Caco-2 (cell line): ENCODE data around the gene TSHZ2. TPM values are rescaled to one million over a fixed set of nuclear protein-coding genes. Genes with fewer than 3 reads are reported as not detected.

Source experiments
- BruUV-seq: library from RNA; stranded (reverse); fragments of 400-500 nt; replicated peaks from 2 replicates; lab custom pipeline; 2021; lab: Mats Ljungman, UMichigan
- CTCF ChIA-PET: fragments of 300-600 bp; sonication (Branson Sonifier 250); formaldehyde crosslinking; loops from one replicate; lab custom pipeline; 2022; ENCODE audit warnings: antibody characterized with exemption; lab: Charles Lee
- POLR2A ChIA-PET: fragments of 300-600 bp; sonication (Branson Sonifier 250); formaldehyde crosslinking; loops from one replicate; lab custom pipeline; 2022; ENCODE audit warnings: antibody characterized with exemption; lab: Charles Lee
- DNase-seq, 2 experiments: peaks; one replicate each; pipeline versions ENCODE4 v3.0.0 to v3.0.0-alpha.2; 2020 to 2022
- H3K27me3 ChIP-seq: replicated peaks from 2 replicates; pipeline ENCODE4 v1.6.0; 2011; ENCODE audit warnings: low read length; ENCODE audit not compliant: control insufficient read depth, insufficient read depth
- H3K36me3 ChIP-seq: 2 replicates; pipeline ENCODE4 v1.5.1; 2011; ENCODE audit warnings: low read length; ENCODE audit not compliant: control insufficient read depth, insufficient read depth
- H3K4me1 ChIP-seq: fragments of 250-450 bp; sonication (Bioruptor Pico); 2 replicates; pipeline ENCODE4 v1.5.1; 2020; ENCODE audit warnings: mild to moderate bottlenecking
- H3K4me3 ChIP-seq: 2 replicates; pipeline ENCODE4 v1.5.1; 2011; ENCODE audit warnings: low read depth, mild to moderate bottlenecking, control low read depth, low read length
- H3K9me3 ChIP-seq: fragments of 250-450 bp; sonication (Bioruptor Pico); 2 replicates; pipeline ENCODE4 v1.5.1; 2020; ENCODE audit warnings: mild to moderate bottlenecking, moderate library complexity
- H3K27ac Mint-ChIP-seq: one replicate; pipeline ENCODE4 v1.8.0; 2022; ENCODE audit warnings: mixed read lengths; ENCODE audit not compliant: unreplicated experiment
- H3K27me3 Mint-ChIP-seq: one replicate; pipeline ENCODE4 v1.8.0; 2022; ENCODE audit warnings: mixed read lengths; ENCODE audit not compliant: insufficient read depth, unreplicated experiment
- H3K36me3 Mint-ChIP-seq: one replicate; pipeline ENCODE4 v1.8.0; 2022; ENCODE audit warnings: mild to moderate bottlenecking, mixed read lengths; ENCODE audit not compliant: insufficient read depth, unreplicated experiment
- H3K4me1 Mint-ChIP-seq: one replicate; pipeline ENCODE4 v1.8.0; 2022; ENCODE audit warnings: low read depth, mixed read lengths; ENCODE audit not compliant: unreplicated experiment
- H3K4me3 Mint-ChIP-seq: one replicate; pipeline ENCODE4 v1.8.0; 2022; ENCODE audit warnings: mild to moderate bottlenecking, moderate library complexity, mixed read lengths; ENCODE audit not compliant: unreplicated experiment
- H3K9me3 Mint-ChIP-seq: one replicate; pipeline ENCODE4 v1.8.0; 2022; ENCODE audit warnings: mixed read lengths; ENCODE audit not compliant: unreplicated experiment
- intact Hi-C: fragments of 100-400 bp; cut with micrococcal nuclease; formaldehyde crosslinking; loops from one replicate; pipeline ENCODE4 v1.10.0; 2022; ENCODE audit not compliant: unreplicated experiment
- total RNA-seq: library from RNA; stranded (reverse); gene quantifications from 2 replicates; pipeline ENCODE4 v1.2.3, GENCODE V29; 2022
- TF ChIP-seq, protein P1 (sequence below), 2 experiments: fragments of 200-600 bp in 1 of 2; IDR thresholded peaks; 1 replicate in 1 of 2; 2 replicates in 1 of 2; pipeline versions ENCODE4 v1.5.1 to v1.8.0; 2011 to 2022; ENCODE audit warnings: antibody characterized with exemption in 1 of 2, control low read depth in 1 of 2, inconsistent platforms in 1 of 2, low read depth in 1 of 2, low read length in 1 of 2, mild to moderate bottlenecking in 1 of 2, moderate library complexity in 1 of 2; ENCODE audit not compliant: insufficient read depth in 1 of 2, severe bottlenecking in 1 of 2, unreplicated experiment in 1 of 2

The TSHZ2 gene
- total RNA-seq, 1 experiment from 2014 or later = 0.07 TPM

DNA sequence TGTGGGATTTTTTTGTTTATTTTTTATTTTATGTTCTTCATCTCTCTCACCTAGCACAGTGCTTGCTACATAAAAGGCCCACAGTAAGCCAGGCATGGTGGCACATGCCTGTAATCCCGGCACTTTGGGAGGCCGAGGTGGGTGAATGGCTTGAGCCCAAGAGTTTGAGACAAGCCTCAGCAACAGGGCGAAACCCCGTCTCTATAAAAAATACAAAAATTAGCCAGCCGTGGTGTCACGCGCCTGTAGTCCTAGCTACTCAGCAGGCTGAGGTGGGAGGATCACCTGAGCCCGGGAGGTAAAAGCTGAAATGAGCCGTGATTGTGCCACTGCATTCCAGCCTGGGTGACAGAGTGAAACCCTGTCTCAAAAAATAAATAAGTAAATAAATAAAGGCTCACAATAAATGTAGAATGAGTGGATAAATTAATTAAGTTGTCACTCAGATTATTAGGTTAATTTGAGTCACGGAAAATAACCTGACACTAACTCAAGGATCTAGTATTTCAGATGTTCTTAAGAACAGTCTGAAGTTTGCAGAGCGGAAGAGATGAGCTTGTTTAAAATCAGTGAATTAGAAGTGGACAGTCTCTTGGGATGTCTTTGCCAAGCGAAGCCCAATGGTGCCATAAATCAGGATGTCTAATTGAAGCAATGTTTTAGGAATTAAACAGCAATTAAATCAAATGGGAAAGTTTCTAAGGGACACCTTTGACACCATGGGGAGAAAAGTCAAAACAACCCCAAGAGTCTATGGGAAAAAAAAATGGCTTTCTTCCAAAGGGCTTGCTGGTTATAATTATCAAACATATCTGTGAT, 407.1 kb downstream of the TSHZ2 start:
- Mint-ChIP-seq H3K27me3 (peaks cover 4% of the 10 kb centered on the region), H3K27ac (no peak overlapping the region), H3K36me3 (no peaks in the 10 kb centered on the region), H3K4me1 (no peaks in the 10 kb centered on the region), H3K9me3 (no peaks in the 10 kb centered on the region), H3K4me3 (no peak overlapping the region)
- ChIA-PET CTCF (no interaction called here), POLR2A (no interaction called here)
- no peak for DNase-seq
- no peaks in the 10 kb centered on the region; the same call in 1 of the 2 replicates for H3K27me3 ChIP-seq
- intact Hi-C loops = no loop called here
- no peak overlapping the region for H3K4me3 ChIP-seq
- BruUV-seq = no TSS peak
- TF ChIP-seq, protein P1, sequence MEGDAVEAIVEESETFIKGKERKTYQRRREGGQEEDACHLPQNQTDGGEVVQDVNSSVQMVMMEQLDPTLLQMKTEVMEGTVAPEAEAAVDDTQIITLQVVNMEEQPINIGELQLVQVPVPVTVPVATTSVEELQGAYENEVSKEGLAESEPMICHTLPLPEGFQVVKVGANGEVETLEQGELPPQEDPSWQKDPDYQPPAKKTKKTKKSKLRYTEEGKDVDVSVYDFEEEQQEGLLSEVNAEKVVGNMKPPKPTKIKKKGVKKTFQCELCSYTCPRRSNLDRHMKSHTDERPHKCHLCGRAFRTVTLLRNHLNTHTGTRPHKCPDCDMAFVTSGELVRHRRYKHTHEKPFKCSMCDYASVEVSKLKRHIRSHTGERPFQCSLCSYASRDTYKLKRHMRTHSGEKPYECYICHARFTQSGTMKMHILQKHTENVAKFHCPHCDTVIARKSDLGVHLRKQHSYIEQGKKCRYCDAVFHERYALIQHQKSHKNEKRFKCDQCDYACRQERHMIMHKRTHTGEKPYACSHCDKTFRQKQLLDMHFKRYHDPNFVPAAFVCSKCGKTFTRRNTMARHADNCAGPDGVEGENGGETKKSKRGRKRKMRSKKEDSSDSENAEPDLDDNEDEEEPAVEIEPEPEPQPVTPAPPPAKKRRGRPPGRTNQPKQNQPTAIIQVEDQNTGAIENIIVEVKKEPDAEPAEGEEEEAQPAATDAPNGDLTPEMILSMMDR (IDR thresholded peaks at IDR 0.05; ENCODE audit: insufficient read depth in 1 of 2, low read depth in 1 of 2, low read length in 1 of 2, severe bottlenecking in 1 of 2, unreplicated experiment in 1 of 2) = no peak
- H3K4me1 ChIP-seq = no peaks in the 10 kb centered on the region
- H3K9me3 ChIP-seq = no peaks in the 10 kb centered on the region
- no peaks in the 10 kb centered on the region for H3K36me3 ChIP-seq

DNA sequence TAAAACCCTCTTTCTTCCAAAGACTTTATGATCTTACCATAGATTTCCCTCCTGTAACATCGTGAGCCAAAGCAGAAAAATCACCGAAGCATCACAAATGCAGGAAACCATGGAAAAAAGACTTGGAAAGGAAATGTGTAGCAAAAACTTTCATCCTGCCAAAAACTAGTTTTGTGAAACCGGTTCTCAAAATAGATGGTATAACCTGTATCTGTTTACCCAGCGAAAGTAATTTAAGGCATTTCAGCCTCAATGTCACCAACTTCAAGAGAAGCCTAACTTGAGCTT, 407.6 kb downstream of the TSHZ2 start:
- TF ChIP-seq, protein P1 (IDR thresholded peaks at IDR 0.05; ENCODE audit: insufficient read depth in 1 of 2, low read depth in 1 of 2, low read length in 1 of 2, severe bottlenecking in 1 of 2, unreplicated experiment in 1 of 2) = no peak
- Histone ChIP-seq H3K27me3 (no peaks in the 10 kb centered on the region; the same call in 1 of the 2 replicates), H3K4me1 (no peaks in the 10 kb centered on the region), H3K4me3 (no peak overlapping the region), H3K9me3 (no peaks in the 10 kb centered on the region), H3K36me3 (no peaks in the 10 kb centered on the region)
- intact Hi-C loops = no loop called here
- H3K27ac Mint-ChIP-seq = no peak overlapping the region
- ChIA-PET CTCF (no interaction called here), POLR2A (no interaction called here)
- no TSS peak for BruUV-seq
- H3K4me1 Mint-ChIP-seq = no peaks in the 10 kb centered on the region
- no peak for DNase-seq
- no peaks in the 10 kb centered on the region for H3K36me3 Mint-ChIP-seq
- H3K9me3 Mint-ChIP-seq = no peaks in the 10 kb centered on the region
- H3K27me3 Mint-ChIP-seq = peaks cover 4% of the 10 kb centered on the region
- no peak overlapping the region for H3K4me3 Mint-ChIP-seq

- no peak overlapping the region for H3K4me3 Mint-ChIP-seq
- BruUV-seq = no TSS peak
- H3K27me3 Mint-ChIP-seq = peaks cover 4% of the 10 kb centered on the region
- no peaks in the 10 kb centered on the region; the same call in 1 of the 2 replicates for H3K27me3 ChIP-seq
- H3K4me3 ChIP-seq = no peak overlapping the region
- intact Hi-C loops = no loop called here
- no peaks in the 10 kb centered on the region for H3K36me3 ChIP-seq
- no peaks in the 10 kb centered on the region for H3K9me3 Mint-ChIP-seq
- TF ChIP-seq, protein P1 (IDR thresholded peaks at IDR 0.05; ENCODE audit: insufficient read depth in 1 of 2, low read depth in 1 of 2, low read length in 1 of 2, severe bottlenecking in 1 of 2, unreplicated experiment in 1 of 2) = peak; percentile 18 to 35
- ChIA-PET CTCF (no interaction called here), POLR2A (no interaction called here)
- no peaks in the 10 kb centered on the region for H3K4me1 Mint-ChIP-seq
- no peaks in the 10 kb centered on the region for H3K36me3 Mint-ChIP-seq
- no peaks in the 10 kb centered on the region for H3K9me3 ChIP-seq
- H3K27ac Mint-ChIP-seq = no peak overlapping the region
- H3K4me1 ChIP-seq = no peaks in the 10 kb centered on the region
- DNase-seq = peak in 1 of 2 experiments; percentile 28
These were observed 409.6 kb downstream of the TSHZ2 start for GRCh38 chr20:53381568-53382262.
